Stimulated activated CD4-positive, alpha-beta T cell treated with anti-CD3 and anti-CD28 coated beads, Interleukin-1b, Interleukin-23, amount 100 ng/mL, for 24 hours (primary cell): ENCODE measurements around the gene DNAH2.

Source experiments
- DNase-seq, 4 experiments: peaks; one replicate each; pipeline ENCODE4 v3.0.0-alpha.2; 2020; ENCODE audit warnings: low read depth in 4 of 4, low spot score in 1 of 4

Gene DNAH2

DNA sequence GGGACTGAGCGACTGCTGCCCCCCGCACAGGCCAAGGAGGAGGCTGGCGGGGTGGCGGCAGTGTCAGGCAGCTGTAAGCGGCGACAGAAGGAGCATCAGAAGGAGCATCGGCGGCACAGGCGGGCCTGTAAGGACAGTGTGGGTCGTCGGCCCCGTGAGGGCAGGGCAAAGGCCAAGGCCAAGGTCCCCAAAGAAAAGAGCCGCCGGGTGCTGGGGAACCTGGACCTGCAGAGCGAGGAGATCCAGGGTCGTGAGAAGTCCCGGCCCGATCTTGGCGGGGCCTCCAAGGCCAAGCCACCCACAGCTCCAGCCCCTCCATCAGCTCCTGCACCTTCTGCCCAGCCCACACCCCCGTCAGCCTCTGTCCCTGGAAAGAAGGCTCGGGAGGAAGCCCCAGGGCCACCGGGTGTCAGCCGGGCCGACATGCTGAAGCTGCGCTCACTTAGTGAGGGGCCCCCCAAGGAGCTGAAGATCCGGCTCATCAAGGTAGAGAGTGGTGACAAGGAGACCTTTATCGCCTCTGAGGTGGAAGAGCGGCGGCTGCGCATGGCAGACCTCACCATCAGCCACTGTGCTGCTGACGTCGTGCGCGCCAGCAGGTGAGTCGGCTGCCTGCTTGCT, 131.7 kb downstream of the DNAH2 start:
- DNase-seq = no peak

DNA sequence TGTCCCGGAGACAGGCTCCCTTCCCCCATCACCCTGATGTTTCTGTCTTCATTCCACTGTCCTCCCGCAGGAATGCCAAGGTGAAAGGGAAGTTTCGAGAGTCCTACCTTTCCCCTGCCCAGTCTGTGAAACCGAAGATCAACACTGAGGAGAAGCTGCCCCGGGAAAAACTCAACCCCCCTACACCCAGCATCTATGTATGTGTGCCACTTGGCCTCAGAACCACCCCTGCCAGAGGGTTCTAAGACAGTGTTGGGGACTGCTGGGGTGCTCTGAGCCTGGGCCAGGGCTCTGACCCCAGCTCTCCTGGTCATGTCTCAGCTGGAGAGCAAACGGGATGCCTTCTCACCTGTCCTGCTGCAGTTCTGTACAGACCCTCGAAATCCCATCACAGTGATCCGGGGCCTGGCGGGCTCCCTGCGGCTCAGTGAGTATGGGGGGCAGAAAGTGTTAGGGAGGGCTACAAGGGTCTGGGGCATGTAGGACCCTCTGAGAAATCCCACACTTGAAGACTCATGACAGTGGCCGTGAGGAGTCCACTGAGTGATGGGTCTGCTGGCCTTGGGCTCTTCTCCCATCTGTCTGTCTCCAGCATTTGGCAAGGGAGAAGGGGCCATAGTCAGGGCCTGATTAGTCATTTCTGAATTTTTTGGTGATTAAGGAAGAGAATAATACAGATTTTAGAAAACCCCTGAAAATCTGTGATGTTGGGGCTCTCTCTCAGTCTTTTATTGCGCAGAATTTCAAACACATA, 132.4 kb downstream of the DNAH2 start:
- no peak for DNase-seq

DNA sequence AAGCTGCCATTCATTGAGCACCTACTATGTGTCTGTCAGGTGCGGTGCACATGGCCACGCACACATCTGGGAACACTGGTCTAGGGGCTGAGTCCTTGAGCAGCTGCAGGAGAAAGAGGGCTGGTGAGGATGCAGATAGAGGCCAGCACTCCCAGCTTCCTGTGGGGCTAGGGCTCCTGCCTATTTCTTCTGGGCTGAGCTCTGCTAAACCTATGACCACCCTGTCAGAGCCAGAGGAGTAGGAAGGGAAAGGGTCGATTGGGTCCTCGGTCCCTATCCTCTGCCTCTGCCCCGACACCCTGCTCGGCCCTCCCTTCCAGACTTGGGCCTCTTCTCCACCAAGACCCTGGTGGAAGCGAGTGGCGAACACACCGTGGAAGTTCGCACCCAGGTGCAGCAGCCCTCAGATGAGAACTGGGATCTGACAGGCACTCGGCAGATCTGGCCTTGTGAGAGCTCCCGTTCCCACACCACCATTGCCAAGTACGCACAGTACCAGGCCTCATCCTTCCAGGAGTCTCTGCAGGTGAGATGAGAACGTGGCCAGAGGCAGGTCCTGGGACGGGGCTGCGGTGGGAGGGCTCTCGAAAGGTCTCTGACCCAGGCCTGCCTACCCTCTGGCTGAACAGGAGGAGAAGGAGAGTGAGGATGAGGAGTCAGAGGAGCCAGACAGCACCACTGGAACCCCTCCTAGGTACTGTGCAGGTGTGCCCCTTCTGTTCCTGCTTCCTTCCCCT, 133.3 kb downstream of the DNAH2 start:
- DNase-seq = no peak

DNA sequence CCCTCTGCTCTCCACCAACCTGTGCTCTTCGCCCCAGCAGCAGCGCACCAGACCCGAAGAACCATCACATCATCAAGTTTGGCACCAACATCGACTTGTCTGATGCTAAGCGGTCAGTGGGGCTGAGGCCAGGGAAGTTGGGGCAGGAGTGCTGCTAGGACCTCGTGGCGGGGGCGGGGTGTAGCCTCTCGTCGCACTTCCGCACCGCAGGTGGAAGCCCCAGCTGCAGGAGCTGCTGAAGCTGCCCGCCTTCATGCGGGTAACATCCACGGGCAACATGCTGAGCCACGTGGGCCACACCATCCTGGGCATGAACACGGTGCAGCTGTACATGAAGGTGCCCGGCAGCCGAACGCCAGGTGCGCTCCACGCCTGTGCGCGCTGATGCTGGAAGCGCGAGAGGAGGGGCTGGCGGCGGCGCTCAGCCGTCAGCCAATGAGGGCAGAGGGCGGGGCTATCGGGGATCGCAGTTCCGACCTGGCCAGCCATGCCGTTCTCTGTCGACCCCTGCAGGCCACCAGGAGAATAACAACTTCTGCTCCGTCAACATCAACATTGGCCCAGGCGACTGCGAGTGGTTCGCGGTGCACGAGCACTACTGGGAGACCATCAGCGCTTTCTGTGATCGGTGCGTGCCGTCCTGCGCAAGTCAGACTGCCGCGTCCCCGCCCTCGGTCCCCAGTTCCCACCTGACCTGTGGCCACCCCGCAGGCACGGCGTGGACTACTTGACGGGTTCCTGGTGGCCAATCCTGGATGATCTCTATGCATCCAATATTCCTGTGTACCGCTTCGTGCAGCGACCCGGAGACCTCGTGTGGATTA, 134.1 kb downstream of the DNAH2 start:
- DNase-seq = peak; percentile 87 to 95 (median 90)

DNA sequence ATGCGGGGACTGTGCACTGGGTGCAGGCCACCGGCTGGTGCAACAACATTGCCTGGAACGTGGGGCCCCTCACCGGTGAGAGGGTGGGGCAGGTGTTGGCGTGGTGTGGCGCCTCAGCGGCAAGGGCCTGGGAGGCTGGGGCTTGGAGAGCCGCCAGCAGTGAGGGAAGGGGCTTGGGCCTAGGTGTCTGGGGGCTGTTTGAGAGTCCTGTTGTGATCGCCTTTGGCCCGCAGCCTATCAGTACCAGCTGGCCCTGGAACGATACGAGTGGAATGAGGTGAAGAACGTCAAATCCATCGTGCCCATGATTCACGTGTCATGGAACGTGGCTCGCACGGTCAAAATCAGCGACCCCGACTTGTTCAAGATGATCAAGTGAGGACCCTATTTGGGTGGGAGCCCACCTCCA, 134.7 kb downstream of the DNAH2 start:
- DNase-seq = no peak

DNA sequence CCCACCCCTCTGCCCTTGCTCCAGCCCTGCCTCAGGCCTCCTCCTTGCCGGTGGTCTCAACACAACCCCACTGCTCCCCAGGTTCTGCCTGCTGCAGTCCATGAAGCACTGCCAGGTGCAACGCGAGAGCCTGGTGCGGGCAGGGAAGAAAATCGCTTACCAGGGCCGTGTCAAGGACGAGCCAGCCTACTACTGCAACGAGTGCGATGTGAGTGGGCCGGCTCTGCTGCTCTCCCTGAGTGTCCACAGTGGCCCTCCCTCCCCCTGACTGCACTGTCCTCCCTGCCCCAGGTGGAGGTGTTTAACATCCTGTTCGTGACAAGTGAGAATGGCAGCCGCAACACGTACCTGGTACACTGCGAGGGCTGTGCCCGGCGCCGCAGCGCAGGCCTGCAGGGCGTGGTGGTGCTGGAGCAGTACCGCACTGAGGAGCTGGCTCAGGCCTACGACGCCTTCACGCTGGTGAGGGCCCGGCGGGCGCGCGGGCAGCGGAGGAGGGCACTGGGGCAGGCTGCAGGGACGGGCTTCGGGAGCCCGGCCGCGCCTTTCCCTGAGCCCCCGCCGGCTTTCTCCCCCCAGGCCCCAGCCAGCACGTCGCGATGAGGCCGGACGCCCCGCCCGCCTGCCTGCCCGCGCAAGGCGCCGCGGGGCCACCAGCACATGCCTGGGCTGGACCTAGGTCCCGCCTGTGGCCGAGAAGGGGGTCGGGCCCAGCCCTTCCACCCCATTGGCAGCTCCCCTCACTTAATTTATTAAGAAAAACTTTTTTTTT, 135.6 kb downstream of the DNAH2 start:
- no peak for DNase-seq

DNA sequence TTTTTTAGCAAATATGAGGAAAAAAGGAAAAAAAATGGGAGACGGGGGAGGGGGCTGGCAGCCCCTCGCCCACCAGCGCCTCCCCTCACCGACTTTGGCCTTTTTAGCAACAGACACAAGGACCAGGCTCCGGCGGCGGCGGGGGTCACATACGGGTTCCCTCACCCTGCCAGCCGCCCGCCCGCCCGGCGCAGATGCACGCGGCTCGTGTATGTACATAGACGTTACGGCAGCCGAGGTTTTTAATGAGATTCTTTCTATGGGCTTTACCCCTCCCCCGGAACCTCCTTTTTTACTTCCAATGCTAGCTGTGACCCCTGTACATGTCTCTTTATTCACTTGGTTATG, 136.1 kb downstream of the DNAH2 start:
- DNase-seq = no peak

DNA sequence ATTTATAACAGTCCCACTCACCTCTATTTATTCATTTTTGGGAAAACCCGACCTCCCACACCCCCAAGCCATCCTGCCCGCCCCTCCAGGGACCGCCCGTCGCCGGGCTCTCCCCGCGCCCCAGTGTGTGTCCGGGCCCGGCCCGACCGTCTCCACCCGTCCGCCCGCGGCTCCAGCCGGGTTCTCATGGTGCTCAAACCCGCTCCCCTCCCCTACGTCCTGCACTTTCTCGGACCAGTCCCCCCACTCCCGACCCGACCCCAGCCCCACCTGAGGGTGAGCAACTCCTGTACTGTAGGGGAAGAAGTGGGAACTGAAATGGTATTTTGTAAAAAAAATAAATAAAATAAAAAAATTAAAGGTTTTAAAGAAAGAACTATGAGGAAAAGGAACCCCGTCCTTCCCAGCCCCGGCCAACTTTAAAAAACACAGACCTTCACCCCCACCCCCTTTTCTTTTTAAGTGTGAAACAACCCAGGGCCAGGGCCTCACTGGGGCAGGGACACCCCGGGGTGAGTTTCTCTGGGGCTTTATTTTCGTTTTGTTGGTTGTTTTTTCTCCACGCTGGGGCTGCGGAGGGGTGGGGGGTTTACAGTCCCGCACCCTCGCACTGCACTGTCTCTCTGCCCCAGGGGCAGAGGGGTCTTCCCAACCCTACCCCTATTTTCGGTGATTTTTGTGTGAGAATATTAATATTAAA, 136.7 kb downstream of the DNAH2 start:
- DNase-seq = no peak

DNA sequence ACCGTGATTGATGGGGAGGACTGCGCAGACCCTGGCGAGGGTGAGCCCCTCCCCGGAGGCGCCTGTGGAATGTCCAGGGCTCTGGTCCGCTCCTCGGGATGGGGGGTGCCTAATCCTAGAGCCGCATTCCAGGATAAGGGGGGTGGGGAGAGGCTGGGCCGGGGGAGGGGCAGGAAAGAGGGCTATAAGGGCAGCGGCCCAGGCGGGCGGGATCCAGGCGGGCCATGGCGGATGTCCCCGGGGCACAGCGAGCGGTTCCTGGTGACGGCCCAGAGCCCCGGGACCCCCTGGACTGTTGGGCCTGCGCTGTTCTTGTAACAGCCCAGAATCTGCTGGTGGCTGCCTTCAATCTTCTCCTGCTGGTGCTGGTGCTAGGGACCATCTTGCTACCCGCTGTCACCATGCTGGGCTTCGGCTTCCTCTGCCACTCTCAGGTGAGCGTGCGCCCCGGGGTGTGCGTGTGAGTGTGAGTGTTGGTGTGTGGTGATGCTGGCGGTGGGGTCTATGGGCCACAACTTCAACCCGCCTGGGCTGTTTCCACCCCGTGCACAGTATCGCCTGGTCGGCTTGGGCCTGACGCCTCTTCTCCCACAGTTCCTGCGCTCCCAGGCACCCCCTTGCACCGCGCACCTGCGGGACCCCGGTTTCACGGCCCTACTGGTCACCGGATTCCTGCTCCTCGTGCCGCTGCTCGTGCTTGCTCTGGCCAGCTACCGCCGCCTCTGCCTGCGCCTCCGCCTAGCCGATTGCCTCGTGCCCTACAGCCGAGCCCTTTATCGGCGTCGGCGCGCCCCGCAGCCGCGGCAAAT, 137.5 kb downstream of the DNAH2 start, which contains the start of gene TMEM88:
Gene TMEM88, plus strand, starts transcription at position 216 of the 809 bp plus-strand sequence. Its CDS starts 9 bp downstream, at position 225.
- no peak for DNase-seq

DNA sequence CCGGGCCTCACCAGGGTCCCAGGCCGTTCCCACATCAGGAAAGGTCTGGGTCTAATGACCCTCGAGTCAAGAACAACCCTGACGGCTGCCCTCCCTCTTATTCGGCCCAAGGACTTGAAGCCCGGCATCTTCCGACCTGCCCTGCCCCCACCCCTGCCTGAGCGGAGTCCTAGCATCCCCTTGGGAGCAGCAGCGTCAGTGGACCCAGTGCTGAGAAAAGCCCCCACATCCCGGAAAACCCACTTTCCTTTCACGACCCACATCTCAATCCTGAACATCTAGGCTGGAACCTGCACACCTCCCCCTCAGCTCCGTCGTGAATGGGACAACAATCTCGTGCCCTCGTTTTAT, 138.1 kb downstream of the DNAH2 start:
- no peak for DNase-seq

DNA sequence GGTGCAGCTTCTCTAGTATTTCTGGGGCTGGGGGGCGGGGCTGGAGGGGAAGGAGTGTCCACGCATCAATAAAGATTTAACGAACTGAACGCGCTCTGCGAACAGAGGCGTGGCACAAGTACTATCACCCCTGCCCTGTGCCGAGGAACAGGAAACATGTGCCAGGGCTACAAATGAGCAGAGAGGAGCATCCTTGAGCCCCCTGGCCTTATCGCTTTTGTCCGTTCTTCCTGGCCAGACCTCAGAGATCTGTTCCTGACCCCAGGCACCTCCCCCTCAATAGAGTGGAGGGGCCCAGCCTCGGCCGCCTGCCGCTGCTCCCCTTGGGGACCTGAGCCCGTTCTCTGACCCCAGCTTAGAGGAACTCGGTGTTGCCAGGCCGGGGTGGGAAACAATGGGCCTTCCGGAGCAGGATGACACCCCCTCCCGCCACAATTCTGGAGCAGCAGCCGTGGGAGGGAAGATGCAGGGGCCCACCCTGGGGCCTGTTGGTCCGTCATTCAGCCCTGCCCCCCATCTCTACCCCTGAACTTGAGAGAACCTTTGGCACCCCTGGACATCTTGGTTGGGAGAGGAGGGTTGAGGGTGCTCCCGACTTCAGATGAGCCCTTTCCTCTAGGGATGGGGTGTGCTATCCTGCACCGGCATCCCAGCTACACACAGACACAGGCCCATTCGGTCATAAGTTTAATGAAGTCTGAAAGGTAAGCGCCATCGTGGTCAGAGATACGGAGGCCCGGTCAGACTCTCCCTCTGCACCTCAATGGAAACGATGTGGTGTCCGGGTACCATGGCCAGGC, 138.7 kb downstream of the DNAH2 start:
- no peak for DNase-seq

DNA sequence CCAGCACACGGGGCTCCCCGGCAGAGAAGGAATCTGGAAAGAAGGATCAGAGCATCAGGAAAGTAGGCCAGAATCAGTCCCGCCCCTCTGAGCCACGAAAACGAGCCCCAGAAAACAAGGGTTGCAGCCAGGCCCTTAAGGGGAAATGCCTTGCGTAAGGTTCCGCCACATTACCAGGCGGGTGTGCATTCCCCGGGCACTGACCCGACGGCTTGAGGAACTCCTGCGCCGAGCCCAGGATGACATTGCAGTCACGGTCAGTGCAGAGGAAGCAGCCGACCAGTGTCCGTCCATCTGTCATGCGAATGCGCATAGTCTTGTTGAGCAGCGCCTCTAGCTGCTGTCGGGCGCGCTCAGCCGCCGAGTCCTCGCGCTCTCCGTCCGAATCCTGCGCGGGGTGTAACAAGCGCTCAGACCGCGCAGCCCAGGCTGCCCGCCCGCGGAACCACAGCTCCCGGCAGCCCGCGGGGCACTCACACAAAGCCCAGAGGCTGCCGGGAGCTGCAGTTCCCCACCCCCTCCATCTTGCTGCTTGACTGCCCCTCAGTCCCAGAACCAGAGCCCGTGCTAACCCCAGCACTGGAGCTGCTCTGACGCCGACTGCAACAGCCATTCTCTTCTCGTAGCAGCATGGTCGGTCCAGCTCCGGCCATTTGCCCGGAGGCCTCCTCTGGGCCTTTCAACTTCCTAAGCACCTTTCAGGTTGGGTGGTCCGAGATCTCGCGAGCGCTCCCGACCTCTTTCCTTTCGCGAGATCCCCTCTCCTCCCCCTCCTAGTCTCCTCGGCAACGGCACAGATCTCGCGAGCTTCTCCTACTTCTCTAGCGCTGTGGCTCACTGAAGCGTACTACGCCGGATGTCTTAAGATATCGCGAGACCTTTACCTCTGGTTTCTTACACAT, 139.5 kb downstream of the DNAH2 start, which contains the start of gene NAA38:
Gene NAA38, minus strand, starts transcription at position 749 of the 902 bp plus-strand sequence. Its CDS starts 96 bp downstream, at position 653.
- peak; percentile 79 to 89 (median 83) for DNase-seq

DNA sequence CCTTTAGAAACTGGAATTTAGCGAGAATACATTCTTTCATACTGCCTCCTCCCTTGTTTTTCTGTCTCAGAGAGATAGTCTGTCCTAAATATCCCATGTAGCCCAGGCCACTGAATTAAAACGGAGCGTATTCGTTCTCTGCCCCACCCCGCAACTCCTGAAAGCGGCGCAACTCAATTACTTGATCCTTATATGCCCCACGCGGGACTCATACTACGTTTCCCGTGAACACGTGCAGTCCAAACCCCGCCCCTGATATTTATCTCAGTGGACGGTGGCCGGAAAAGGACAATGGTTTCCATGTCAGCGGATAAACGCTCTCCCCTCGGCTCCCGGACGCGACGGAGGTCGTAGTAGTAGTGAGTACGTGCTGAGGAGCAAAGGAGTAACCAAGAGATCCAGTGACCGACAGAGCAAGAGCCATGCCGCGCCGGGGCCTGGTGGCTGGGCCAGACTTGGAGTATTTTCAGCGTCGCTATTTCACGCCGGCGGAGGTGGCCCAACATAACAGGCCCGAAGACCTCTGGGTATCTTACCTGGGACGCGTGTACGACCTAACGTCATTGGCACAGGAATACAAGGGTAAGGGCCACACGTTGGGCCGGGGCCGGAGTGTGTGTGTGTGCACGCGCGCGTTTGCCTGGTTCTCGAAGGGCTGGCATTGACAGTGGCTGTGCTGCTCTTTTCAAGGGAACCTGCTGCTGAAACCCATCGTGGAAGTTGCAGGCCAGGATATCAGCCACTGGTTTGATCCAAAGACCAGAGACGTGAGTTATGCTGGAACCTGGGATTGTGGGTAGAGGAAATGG, 140.4 kb downstream of the DNAH2 start, which contains the start of gene CYB5D1:
Gene CYB5D1, plus strand, starts transcription at position 291 of the 809 bp plus-strand sequence. Its CDS starts 132 bp downstream, at position 423.
- DNase-seq = peak; percentile 73 to 81 (median 76)

DNA sequence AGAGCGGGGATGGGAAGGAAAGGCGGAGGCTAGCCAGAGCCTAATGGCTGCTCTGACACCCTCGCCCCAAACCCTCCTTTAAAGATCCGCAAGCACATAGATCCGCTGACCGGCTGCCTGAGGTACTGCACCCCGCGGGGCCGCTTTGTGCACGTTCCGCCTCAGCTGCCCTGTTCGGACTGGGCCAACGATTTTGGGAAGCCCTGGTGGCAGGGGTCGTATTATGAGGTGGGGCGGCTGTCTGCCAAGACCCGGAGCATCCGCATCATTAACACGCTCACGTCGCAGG, 140.9 kb downstream of the DNAH2 start:
- DNase-seq = no peak

DNA sequence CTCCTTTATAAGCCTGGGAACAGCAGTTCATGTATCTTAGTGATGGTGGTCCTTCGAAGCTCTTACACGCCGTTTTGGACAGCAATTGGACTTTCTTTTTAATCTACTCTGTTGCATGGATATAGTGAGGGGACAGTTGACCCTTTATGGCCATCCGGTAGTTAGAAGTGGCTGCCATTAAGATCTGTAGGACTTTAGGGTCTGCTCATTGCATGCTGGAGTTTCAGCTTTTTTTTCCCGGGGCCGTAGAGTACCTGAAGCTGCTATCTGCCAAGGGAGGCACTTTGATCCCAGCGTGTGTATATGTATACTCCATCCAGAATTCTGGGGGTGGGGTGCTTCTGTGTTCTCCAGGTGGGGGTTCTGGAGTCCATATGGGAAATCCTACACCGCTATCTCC, 141.5 kb downstream of the DNAH2 start:
- no peak for DNase-seq

DNA sequence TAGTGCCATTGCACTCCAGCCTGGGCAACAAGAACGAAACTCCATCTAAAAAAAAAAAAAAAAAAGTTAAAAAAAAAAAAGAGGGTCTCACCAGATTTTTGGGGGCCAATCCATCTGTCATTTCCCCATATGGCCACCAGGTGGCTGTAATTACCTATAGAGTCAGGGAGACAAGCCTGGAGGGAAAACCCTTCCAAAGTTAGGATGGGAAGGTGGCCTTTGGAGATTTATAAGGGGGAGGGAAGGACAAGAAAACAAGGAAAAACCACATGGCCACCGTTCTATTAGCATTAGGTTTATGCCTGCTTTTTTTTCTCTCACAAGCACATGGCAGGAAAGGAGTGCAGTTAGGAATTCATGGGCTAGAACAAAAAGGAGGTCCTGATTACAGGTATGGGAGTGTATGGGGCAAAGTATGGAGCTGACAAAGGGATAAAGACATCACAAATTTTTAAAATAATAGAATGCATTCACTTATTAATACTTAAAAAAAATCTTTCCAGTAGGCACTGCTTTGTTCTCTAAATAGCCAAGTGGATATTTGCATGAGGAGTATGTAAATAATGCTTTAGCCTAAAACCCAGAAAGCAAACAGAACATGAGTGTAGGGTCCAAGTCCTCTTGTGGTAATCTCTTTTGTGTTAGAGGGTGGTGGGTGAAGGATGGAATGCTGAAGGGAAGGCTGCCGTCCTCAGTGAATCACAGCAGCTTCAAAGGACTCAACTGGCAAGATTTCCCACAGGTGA, 145.3 kb downstream of the DNAH2 start:
- DNase-seq = no peak
